Activated B cell treated with CpG ODN at 0.5 μM for 24 hours (primary cell): ENCODE data around the gene MIPEP. TPM values are rescaled to one million over a fixed set of nuclear protein-coding genes. Genes with fewer than 3 reads are reported as not detected.

ENCODE experiments used
- ATAC-seq: fragments of 200-7000 bp; cut with Tn5 transposase; one replicate; pipeline ENCODE4 v1.10.0; 2021; ENCODE audit warnings: low read depth, mild to moderate bottlenecking, moderate library complexity
- CTCF ChIA-PET: fragments of 350-600 bp; sonication (Branson Sonifier 250); formaldehyde crosslinking; loops from one replicate; lab custom pipeline; 2021; ENCODE audit warnings: antibody characterized with exemption; lab: Charles Lee
- POLR2A ChIA-PET: fragments of 350-600 bp; sonication (Branson Sonifier 250); formaldehyde crosslinking; loops from one replicate; lab custom pipeline; 2021; ENCODE audit warnings: antibody characterized with exemption; lab: Charles Lee
- DNase-seq: peaks from one replicate; pipeline ENCODE4 v3.0.0; 2022
- H3K27ac Mint-ChIP-seq: one replicate; pipeline ENCODE4 v1.8.0; 2020; ENCODE audit warnings: mixed read lengths
- H3K27me3 Mint-ChIP-seq: one replicate; pipeline ENCODE4 v1.8.0; 2021; ENCODE audit warnings: mixed read lengths
- H3K36me3 Mint-ChIP-seq: one replicate; pipeline ENCODE4 v1.8.0; 2021; ENCODE audit warnings: low read depth, mixed read lengths
- H3K4me1 Mint-ChIP-seq: one replicate; pipeline ENCODE4 v1.8.0; 2021; ENCODE audit warnings: mixed read lengths
- H3K4me3 Mint-ChIP-seq: one replicate; pipeline ENCODE4 v1.8.0; 2020; ENCODE audit warnings: mild to moderate bottlenecking, mixed read lengths
- H3K9me3 Mint-ChIP-seq: one replicate; pipeline ENCODE4 v1.8.0; 2020; ENCODE audit warnings: mixed read lengths
- CTCF ChIP-seq: fragments of 200-600 bp; IDR thresholded peaks from one replicate; pipeline ENCODE4 v1.8.0; 2022; ENCODE audit warnings: antibody characterized with exemption, mild to moderate bottlenecking
- intact Hi-C: fragments of 100-400 bp; cut with micrococcal nuclease; formaldehyde crosslinking; loops from one replicate; pipeline ENCODE4 v1.15.1; 2024
- total RNA-seq: library from RNA; stranded (reverse); gene quantifications from 2 replicates; pipeline ENCODE4 v1.2.3, GENCODE V29; 2022

Gene MIPEP
- total RNA-seq, 1 donor from 2014 or later: 19.7 TPM

- no peak overlapping the region for H3K27ac Mint-ChIP-seq
- no peak overlapping the region for H3K4me3 Mint-ChIP-seq
- no peaks in the 10 kb centered on the region for H3K9me3 Mint-ChIP-seq
- CTCF ChIA-PET: no interaction called here
- TF ChIP-seq CTCF: no peak
- H3K36me3 Mint-ChIP-seq: peaks cover 17% of the 10 kb centered on the region
- no peak for DNase-seq
- no peaks in the 10 kb centered on the region for H3K27me3 Mint-ChIP-seq
- intact Hi-C loops: no loop called here
- peaks cover 2% of the 10 kb centered on the region for H3K4me1 Mint-ChIP-seq
- no peak for ATAC-seq
- POLR2A ChIA-PET: no interaction called here
These were observed 129.2 kb downstream of the MIPEP start for GRCh38 chr13:23760000-23760399.

- ATAC-seq: no peak
- peaks cover 21% of the 10 kb centered on the region for H3K36me3 Mint-ChIP-seq
- POLR2A ChIA-PET: no interaction called here
These were observed 130.2 kb downstream of the MIPEP start for GRCh38 chr13:23758798-23759527.

GRCh38 chr13:23754997-23755396 lies 134.2 kb downstream of the MIPEP start:
- CTCF ChIA-PET: no interaction called here
- Mint-ChIP-seq H3K27me3 (no peaks in the 10 kb centered on the region), H3K4me3 (no peak overlapping the region), H3K4me1 (peaks cover 8% of the 10 kb centered on the region), H3K36me3 (peaks cover 31% of the 10 kb centered on the region), H3K27ac (no peak overlapping the region), H3K9me3 (no peaks in the 10 kb centered on the region)
- TF ChIP-seq CTCF: no peak
- intact Hi-C loops: no loop called here
- DNase-seq (no peak), ATAC-seq (no peak)
- POLR2A ChIA-PET: no interaction called here

More at GRCh38 chr13:23758798-23759527, 130.2 kb downstream of the MIPEP start:
- no peak for DNase-seq
- TF ChIP-seq CTCF: no peak
- Mint-ChIP-seq H3K27me3 (no peaks in the 10 kb centered on the region), H3K9me3 (no peaks in the 10 kb centered on the region), H3K27ac (no peak overlapping the region), H3K4me1 (peaks cover 2% of the 10 kb centered on the region), H3K4me3 (no peak overlapping the region)
- CTCF ChIA-PET: no interaction called here
- intact Hi-C loops: no loop called here

- POLR2A ChIA-PET: no interaction called here
- H3K4me3 Mint-ChIP-seq: no peak overlapping the region
These were observed 134.7 kb downstream of the MIPEP start for GRCh38 chr13:23754506-23754905.

GRCh38 chr13:23753458-23753857 lies 135.7 kb downstream of the MIPEP start:
- H3K4me1 Mint-ChIP-seq: peaks cover 14% of the 10 kb centered on the region
- no peaks in the 10 kb centered on the region for H3K9me3 Mint-ChIP-seq
- TF ChIP-seq CTCF: no peak
- no peak overlapping the region for H3K4me3 Mint-ChIP-seq
- DNase-seq (no peak), ATAC-seq (no peak)
- H3K27ac Mint-ChIP-seq: no peak overlapping the region
- ChIA-PET POLR2A (no interaction called here), CTCF (no interaction called here)
- no peaks in the 10 kb centered on the region for H3K27me3 Mint-ChIP-seq
- peaks cover 27% of the 10 kb centered on the region for H3K36me3 Mint-ChIP-seq
- intact Hi-C loops: no loop called here

More at GRCh38 chr13:23754506-23754905, 134.7 kb downstream of the MIPEP start:
- no peak for DNase-seq
- Mint-ChIP-seq H3K36me3 (peaks cover 31% of the 10 kb centered on the region), H3K27ac (no peak overlapping the region), H3K4me1 (peaks cover 8% of the 10 kb centered on the region), H3K27me3 (no peaks in the 10 kb centered on the region), H3K9me3 (no peaks in the 10 kb centered on the region)
- no peak for TF ChIP-seq CTCF
- CTCF ChIA-PET: no interaction called here
- no peak for ATAC-seq
- intact Hi-C loops: no loop called here
